HG02981 (cell line): Measurements from ENCODE around the gene RSRC2.
"Not testable (repeated sequence)": the region's sequence is repeated elsewhere in the genome, so short reads cannot be mapped to it uniquely, and the experiment has no call there.

Source experiments
- ATAC-seq: cut with Tn5 transposase; IDR thresholded peaks from one replicate; pipeline ENCODE4 v1.9.1; 2021; ENCODE audit warnings: mild to moderate bottlenecking, moderate library complexity; ENCODE audit not compliant: unreplicated experiment

Gene RSRC2

GRCh38 chr12:122487807-122488206 is 38.9 kb downstream of the RSRC2 start:
- ATAC-seq = not testable (repeated sequence)

DNA sequence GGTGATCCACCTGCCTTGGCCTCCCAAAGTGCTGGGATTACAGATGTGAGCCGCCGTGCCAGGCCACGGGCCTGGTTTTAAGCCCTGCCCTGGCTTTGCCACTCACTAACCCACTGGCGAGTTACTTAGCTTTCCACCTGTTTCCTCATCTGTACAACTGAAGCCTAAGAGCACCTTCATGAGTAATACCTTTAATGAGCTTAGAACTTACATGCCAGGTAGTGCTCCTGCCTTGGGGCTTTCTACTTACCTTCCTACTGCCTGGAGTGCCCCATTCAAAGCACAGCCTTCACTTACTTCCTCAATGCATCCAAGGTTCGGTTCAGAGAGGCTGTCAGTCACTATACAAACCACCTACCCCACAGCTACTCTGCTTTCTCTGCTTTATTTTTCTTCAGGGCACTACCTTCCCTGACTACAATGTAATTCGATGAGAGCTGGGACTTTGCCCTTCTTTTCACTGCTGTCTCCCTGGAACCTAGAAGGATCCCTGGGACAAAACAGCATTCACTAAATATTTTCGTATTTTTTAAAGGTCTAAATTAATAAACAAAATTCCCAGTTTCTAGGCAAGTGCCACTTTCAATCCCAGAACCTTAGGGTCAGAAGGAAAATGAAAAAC is 39.8 kb downstream of the RSRC2 start:
- ATAC-seq = no peak

DNA sequence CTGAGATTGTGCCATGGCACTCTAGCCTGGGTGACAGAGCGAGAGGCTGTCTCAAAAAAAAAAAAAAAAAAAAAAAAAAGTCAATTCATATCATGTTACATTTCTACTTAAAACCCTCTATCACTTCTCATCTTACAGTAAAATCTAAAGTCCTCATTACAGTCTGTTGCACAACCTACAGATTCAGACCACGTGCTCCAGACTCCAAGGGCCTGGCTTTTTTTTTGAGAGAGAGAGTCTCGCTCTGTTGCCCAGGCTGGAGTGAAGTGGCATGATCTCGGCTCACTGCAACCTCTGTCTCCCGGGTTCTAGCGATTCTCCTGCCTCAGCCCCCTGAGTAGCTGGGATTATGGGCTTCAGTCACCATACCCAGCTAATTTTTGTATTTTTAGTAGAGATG is 40.4 kb downstream of the RSRC2 start:
- ATAC-seq = not testable (repeated sequence)

GRCh38 chr12:122484385-122484784 is 42.4 kb downstream of the RSRC2 start:
- ATAC-seq = not testable (repeated sequence)

DNA sequence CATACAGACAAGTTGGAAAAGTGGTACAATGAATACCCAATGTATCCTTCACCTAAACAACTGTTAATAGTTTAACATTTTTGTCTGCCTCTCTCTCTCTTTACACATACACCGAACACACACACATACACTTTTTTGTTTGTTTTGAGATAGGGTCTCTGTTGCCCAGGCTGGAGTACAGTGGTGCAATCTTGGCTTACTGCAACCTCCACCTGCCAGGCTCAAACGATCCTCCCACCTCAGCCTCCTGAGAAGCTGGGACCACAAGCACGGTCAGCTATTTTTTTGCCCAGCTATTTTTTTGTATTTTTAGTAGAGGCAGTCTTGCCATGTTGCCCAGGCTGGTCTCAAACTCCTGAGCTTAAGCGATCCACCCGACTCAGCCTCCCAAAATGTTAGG is 42.8 kb downstream of the RSRC2 start:
- ATAC-seq = no peak

GRCh38 chr12:122481861-122482260 is 44.9 kb downstream of the RSRC2 start:
- no peak for ATAC-seq

- no peak for ATAC-seq
These were observed 46.0 kb downstream of the RSRC2 start for GRCh38 chr12:122480753-122481152.

GRCh38 chr12:122474324-122474716 is 52.4 kb downstream of the RSRC2 start:
- ATAC-seq = no peak

DNA sequence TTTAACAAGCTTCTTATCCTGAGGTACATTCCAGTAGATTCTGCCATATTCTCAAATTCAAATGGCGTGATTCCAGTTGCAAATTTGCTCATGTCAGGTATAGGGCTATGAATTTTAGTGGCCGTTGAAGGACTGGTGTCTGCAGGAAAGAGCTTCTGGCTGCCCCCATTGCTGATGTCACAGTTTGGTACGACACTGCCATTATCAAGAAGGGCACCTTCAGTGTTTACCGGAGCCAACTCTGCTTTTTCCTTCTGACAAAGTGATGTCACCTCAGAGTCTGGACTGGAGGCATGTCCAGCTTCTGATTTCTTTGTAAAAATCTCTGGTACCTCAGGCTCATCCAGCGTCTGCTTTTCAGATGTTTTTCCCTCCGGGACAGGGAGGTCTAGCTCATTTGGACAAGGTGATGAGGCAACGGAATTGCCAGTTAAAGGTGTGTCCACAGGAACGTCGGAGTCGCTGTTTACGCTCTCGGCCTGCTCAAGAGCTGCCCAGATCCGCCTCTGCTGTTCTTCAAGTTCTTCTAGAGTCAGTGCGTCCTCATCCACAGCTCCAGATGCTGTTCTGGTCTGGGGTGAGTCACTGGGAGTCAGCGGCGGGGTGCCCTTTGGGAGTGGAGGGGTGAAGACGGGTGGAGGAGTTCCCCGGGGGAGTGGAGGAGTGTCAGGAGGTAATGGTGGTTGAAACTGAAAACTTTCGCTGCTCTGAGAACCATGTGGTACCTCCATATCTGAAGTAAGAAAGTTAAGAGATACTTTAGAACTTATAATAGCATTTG is 53.0 kb downstream of the RSRC2 start:
- ATAC-seq = no peak

GRCh38 chr12:122471324-122472226 is 55.2 kb downstream of the RSRC2 start:
- ATAC-seq = no peak

- not testable (repeated sequence) for ATAC-seq
These were observed 56.2 kb downstream of the RSRC2 start for GRCh38 chr12:122470576-122470975.

DNA sequence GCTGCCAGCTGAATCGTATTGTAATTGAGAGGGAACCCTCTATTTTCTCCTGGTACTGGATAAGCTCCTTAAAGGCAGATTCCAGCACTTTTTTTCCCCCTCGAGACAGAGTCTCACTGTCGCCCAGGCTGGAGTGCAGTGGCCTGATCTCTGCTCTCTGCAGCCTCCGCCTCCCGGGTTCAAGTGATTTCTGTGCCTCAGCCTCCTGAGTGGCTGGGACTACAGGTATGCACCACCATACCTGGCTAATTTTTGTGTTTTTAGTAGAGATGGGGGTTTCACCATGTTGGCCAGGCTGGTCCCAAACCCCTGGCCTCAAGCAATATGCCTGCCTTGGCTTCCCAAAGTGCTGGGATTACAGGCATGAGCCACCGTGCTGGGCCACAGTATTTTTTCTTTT is 56.9 kb downstream of the RSRC2 start:
- not testable (repeated sequence) for ATAC-seq

- ATAC-seq = no peak
These were observed 58.8 kb downstream of the RSRC2 start for GRCh38 chr12:122467983-122468382.

DNA sequence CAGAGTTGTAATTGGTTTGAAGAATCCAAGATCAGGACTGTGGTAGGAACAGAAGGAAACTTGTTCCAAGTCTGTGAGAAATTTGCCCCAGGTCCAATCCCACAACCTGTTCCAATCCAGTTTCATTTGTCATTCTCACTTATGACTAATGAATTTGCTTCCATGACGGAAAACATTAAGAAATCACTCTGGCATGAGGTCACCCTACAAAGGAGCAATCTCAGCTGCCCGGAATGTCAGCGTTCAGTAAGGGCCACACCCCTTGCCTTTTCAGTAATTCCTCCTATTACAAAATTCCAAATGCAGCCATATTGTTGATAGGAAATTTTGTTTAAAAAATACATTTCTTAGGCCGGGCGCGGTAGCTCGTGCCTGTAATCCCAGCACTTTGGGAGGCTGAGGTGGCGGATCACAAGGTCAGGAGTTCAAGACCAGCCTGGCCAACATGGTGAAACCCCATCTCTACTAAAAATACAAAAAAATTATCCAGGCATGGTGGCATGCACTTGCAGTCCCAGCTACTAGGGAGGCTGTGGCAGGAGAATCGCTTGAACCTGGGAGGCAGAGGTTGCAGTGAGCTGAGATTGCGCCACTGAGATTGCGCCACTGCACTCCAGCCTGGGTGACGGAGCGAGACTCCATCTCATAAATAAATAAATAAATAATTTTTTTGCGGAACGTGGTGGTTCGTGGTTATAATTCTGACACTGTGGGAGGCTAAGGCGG is 62.3 kb downstream of the RSRC2 start:
- not testable (repeated sequence) for ATAC-seq

- no peak for ATAC-seq
These were observed 66.1 kb downstream of the RSRC2 start for GRCh38 chr12:122460641-122461040.

- ATAC-seq = no peak
These were observed 66.7 kb downstream of the RSRC2 start for GRCh38 chr12:122460061-122460460.

DNA sequence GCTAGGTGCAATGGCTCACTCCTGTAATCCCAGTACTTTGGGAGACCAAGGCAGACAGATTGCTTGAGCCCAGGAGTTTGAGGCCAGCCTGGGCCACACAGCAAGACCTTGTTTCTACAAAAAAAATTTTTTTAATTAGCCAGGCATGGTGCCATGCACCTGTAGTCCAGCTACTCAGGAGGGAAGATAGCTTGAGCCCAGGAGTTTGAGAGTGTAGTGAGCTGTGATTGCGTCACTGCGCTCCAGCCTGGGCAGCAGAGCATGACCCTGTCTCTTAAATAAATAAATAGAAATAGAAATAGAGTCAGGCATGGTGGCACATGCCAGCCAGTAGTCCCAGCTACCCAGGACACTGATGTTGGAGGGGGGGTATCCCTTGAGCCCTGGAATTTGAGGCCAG is 67.5 kb downstream of the RSRC2 start:
- no peak for ATAC-seq

- ATAC-seq = no peak
These were observed 68.4 kb downstream of the RSRC2 start for GRCh38 chr12:122458105-122459035.

GRCh38 chr12:122457627-122458026 is 69.1 kb downstream of the RSRC2 start:
- ATAC-seq = no peak

GRCh38 chr12:122454739-122455138 is 72.0 kb downstream of the RSRC2 start:
- ATAC-seq = no peak
